Testis (tissue), 3 donors: Measurements from ENCODE around the gene HECW1. TPM values are rescaled to one million over a fixed set of nuclear protein-coding genes. Genes with fewer than 3 reads are reported as not detected.

ENCODE experiments used
- DNase-seq: peaks from one replicate; pipeline ENCODE4 v3.0.0-alpha.2; 2019
- H3K27ac ChIP-seq, 2 donors: fragments of 200-600 bp; sonication (generic); one replicate each; pipeline ENCODE4 v1.5.1; 2019
- H3K27me3 ChIP-seq: fragments of 200-600 bp; sonication (generic); one replicate; pipeline ENCODE4 v1.5.1; 2019
- H3K36me3 ChIP-seq: fragments of 200-600 bp; sonication (generic); one replicate; pipeline ENCODE4 v1.5.1; 2017; ENCODE audit warnings: low read depth; ENCODE audit errors: missing control alignments
- H3K4me1 ChIP-seq: fragments of 200-600 bp; sonication (generic); one replicate; pipeline ENCODE4 v1.5.1; 2019
- H3K4me3 ChIP-seq, 2 donors: fragments of 200-600 bp; sonication (generic); one replicate each; pipeline ENCODE4 v1.5.1; 2017 to 2019
- H3K9me3 ChIP-seq: fragments of 200-600 bp; sonication (generic); one replicate; pipeline ENCODE4 v1.5.1; 2017
- POLR2A ChIP-seq: fragments of 450-650 bp; IDR thresholded peaks from one replicate; pipeline ENCODE4 v1.6.1; 2017; ENCODE audit warnings: antibody characterized with exemption, mild to moderate bottlenecking, moderate library complexity
- WGBS, 2 donors: methylation state at CpG; one replicate each; pipeline ENCODE4 v1.1.5; 2018; 5-methylcytosine and 5-hydroxymethylcytosine counted together
- intact Hi-C: fragments of 100-400 bp; cut with DNase I; formaldehyde crosslinking; loops from one replicate; pipeline ENCODE4 v1.15.1; 2023; ENCODE audit warnings: low total_unique reads
- polyA plus RNA-seq: library from polyadenylated mRNA; stranded (reverse); fragments of 350-450 nt; fragmentation: Illumina TruSeq; extraction: RNeasy Lipid Tissue Mini Kit (QIAGEN cat#74804); gene quantifications from one replicate; pipeline ENCODE4 v1.2.3, GENCODE V29; 2014; ENCODE audit warnings: low read depth, low replicate concordance; ENCODE audit not compliant: insufficient read depth
- total RNA-seq, 2 donors: library from RNA; depleted of rRNA; stranded (reverse); fragments of >200 nt; gene quantifications; one replicate each; pipeline ENCODE4 v1.2.3, GENCODE V29; 2016
- TF ChIP-seq, protein P1 (sequence below), 3 experiments: fragments of 450-650 bp in 2 of 3; fragments of 200-600 bp in 1 of 3; sonication (generic) in 1 of 3; IDR thresholded peaks; one replicate each; pipeline ENCODE4 v1.5.1; 2016 to 2019; ENCODE audit warnings: antibody characterized with exemption in 3 of 3, mild to moderate bottlenecking in 2 of 3, moderate library complexity in 1 of 3

Gene HECW1
- total and polyA plus RNA-seq, 3 donors from 2014 or later: 3.2 to 14.5 (median 5.0) TPM

DNA sequence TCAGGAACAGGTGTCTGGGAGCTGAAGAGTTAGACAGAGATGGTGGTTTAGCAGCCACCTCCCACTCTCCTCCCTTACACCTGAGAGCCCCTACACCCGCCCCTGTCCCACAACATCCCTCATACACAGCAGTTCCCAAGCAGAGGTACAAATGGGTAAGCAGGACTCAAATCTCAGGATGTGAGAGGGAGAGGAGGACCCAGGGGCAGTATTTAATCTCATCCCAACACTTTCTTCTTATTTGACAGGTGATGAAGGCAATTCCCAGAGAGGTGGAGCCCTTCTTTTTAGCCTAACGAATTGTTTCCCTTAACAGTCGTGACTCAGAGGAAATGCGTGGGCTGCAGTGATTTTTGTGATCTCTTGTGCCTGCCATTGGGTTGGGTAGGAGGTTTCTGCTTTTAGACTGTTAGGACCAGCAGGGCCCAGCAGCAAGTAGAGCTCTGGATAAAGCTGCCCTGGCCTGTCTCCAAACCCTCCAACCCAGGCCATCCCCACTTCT is 191.3 kb downstream of the HECW1 start:
- no peak overlapping the region for H3K4me3 ChIP-seq
- intact Hi-C loops: no loop called here
- 44 to 53% methylated on average over 4 of the region's 4 CpGs for WGBS, 2 donors
- H3K27me3 ChIP-seq: no peaks in the 10 kb centered on the region
- no peak overlapping the region for H3K27ac ChIP-seq
- H3K9me3 ChIP-seq: no peaks in the 10 kb centered on the region
- no peaks in the 10 kb centered on the region for H3K36me3 ChIP-seq
- H3K4me1 ChIP-seq: no peaks in the 10 kb centered on the region
- no peak for TF ChIP-seq POLR2A
- TF ChIP-seq, protein P1, sequence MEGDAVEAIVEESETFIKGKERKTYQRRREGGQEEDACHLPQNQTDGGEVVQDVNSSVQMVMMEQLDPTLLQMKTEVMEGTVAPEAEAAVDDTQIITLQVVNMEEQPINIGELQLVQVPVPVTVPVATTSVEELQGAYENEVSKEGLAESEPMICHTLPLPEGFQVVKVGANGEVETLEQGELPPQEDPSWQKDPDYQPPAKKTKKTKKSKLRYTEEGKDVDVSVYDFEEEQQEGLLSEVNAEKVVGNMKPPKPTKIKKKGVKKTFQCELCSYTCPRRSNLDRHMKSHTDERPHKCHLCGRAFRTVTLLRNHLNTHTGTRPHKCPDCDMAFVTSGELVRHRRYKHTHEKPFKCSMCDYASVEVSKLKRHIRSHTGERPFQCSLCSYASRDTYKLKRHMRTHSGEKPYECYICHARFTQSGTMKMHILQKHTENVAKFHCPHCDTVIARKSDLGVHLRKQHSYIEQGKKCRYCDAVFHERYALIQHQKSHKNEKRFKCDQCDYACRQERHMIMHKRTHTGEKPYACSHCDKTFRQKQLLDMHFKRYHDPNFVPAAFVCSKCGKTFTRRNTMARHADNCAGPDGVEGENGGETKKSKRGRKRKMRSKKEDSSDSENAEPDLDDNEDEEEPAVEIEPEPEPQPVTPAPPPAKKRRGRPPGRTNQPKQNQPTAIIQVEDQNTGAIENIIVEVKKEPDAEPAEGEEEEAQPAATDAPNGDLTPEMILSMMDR (IDR thresholded peaks at IDR 0.05): no peak
- DNase-seq: no peak

DNA sequence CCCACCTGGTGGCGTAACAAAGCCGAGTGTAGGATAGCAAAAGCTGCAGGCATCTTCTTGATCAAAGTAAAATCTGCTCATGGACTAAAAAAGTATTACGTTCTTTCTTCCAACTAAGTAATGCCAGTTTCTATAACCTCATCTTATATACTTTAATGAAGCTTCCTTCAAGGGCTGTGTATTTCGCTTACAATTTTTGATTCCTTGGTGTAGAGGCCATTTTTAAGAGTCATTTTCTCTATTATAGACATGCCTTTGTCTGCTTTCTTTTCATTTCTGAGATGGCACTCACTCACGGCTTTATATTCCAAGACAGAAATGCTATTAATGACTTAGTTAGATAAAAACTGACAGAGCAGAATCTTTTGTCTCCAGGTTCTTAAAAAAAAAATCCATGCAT is 194.0 kb downstream of the HECW1 start:
- WGBS, 2 donors: 91 to 95% methylated on average over 5 of the region's 5 CpGs
- Histone ChIP-seq H3K36me3 (no peaks in the 10 kb centered on the region), H3K4me1 (no peaks in the 10 kb centered on the region), H3K4me3 (no peak overlapping the region), H3K27ac (no peak overlapping the region), H3K27me3 (no peaks in the 10 kb centered on the region), H3K9me3 (no peaks in the 10 kb centered on the region)
- intact Hi-C loops: no loop called here
- no peak for DNase-seq
- TF ChIP-seq, protein P1 (IDR thresholded peaks at IDR 0.05): no peak
- TF ChIP-seq POLR2A: no peak

DNA sequence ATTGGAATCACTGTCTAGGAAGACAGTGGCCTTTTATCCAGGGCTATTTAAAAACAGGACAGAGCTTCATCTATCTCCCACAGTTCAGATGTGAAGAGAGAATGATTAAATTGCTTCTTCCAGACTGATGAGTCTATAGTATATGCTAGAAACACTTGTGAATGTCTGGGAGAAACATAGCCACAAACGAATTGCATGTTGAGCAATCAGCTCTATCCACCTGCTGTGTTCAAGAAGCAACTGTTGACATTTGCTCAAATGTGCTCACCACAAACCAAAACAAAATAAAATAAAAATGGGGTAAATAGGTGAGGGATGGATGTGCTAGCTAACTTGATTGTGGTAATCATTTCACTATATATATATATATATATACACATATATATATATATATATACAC is 195.1 kb downstream of the HECW1 start:
- Histone ChIP-seq H3K4me1 (no peaks in the 10 kb centered on the region), H3K27ac (no peak overlapping the region), H3K27me3 (no peaks in the 10 kb centered on the region), H3K4me3 (no peak overlapping the region), H3K9me3 (no peaks in the 10 kb centered on the region), H3K36me3 (no peaks in the 10 kb centered on the region)
- WGBS, 2 donors: 68 to 82% methylated on average over 1 of the region's 1 CpG
- intact Hi-C loops: no loop called here
- no peak for TF ChIP-seq POLR2A
- TF ChIP-seq, protein P1 (IDR thresholded peaks at IDR 0.05): no peak
- no peak for DNase-seq

DNA sequence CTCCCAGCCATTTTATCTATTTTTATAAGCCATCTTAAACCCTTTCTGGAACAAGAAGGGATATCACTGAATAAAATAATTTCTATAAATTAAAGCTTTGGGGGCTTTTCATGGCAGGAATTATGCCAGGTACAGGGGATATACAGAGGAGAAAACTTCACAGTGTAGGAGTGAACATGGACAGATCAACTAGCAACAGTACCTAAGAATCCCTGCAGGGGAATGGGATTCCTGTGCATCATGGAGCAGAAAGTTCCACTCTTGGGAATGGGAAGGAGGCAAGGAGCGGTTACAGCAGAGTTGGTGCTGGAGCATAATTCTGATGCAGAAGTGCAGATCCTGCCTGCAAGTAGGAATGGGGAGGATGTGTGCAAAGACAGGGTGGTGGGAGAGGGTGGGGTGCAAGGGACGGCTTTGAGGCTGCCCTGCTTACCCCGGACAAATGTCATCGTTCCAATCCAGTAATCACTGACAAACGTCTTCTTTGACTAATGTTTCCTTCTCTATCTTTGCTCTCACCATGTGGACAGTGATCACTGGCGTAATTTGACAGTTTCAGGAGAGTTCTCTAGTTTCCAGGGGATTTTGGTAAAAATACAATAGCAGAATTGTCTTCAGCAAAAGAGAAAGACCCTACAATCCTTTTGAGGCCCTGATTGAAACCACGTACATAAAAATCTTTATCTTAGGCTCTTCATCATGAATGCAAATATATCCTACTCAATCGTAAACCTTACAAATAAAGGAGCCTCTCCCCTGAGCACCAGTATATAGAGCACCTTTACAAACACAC is 196.7 kb downstream of the HECW1 start:
- Histone ChIP-seq H3K27ac (no peak overlapping the region), H3K9me3 (no peaks in the 10 kb centered on the region), H3K4me1 (no peaks in the 10 kb centered on the region), H3K4me3 (no peak overlapping the region), H3K27me3 (no peaks in the 10 kb centered on the region), H3K36me3 (no peaks in the 10 kb centered on the region)
- WGBS, 2 donors: 68 to 84% methylated on average over 8 of the region's 8 CpGs
- no peak for TF ChIP-seq POLR2A
- TF ChIP-seq, protein P1 (IDR thresholded peaks at IDR 0.05): no peak
- intact Hi-C loops: no loop called here
- DNase-seq: no peak

DNA sequence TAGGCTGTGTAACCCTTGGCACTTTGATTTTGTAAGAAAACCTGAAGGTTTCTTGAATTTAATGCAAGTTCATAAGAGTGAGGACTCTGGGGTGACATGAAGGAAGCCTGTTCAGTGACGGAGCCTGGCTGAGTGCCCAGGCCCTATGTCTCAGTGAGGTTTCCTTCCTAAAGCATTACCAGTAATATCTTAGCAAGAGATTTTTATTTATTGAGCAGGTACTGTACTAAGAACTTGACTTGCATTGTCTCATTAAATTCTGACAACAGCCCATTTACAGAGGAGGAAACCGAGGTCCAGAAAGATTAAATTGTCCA is 197.2 kb downstream of the HECW1 start:
- WGBS, 2 donors: 71 to 86% methylated on average over 2 of the region's 2 CpGs
- DNase-seq: no peak
- Histone ChIP-seq H3K36me3 (no peaks in the 10 kb centered on the region), H3K4me3 (no peak overlapping the region), H3K27ac (no peak overlapping the region), H3K4me1 (no peaks in the 10 kb centered on the region), H3K27me3 (no peaks in the 10 kb centered on the region), H3K9me3 (no peaks in the 10 kb centered on the region)
- no peak for TF ChIP-seq POLR2A
- TF ChIP-seq, protein P1 (IDR thresholded peaks at IDR 0.05): no peak
- intact Hi-C loops: no loop called here
